Vagina (tissue), 2 donors: Measurements from ENCODE around the gene RANBP10.

Experiments
- POLR2A ChIP-seq, 2 donors: fragments of 450-650 bp; IDR thresholded peaks; one replicate each; pipeline ENCODE4 v1.6.1; 2017; ENCODE audit warnings: antibody characterized with exemption in 2 of 2, mild to moderate bottlenecking in 2 of 2, moderate library complexity in 2 of 2
- POLR2AphosphoS5 ChIP-seq, 2 donors: sonication (generic); formaldehyde crosslinking; IDR thresholded peaks; one replicate each; pipeline ENCODE4 v1.9.0; 2017; ENCODE audit warnings: antibody characterized with exemption in 2 of 2, mild to moderate bottlenecking in 2 of 2, low read depth in 1 of 2; ENCODE audit not compliant: insufficient read depth in 1 of 2
- TF ChIP-seq, protein P1 (sequence below), 3 experiments: fragments of 450-650 bp in 2 of 3; fragments of 200-600 bp in 1 of 3; sonication (generic) in 1 of 3; IDR thresholded peaks; one replicate each; pipeline ENCODE4 v1.5.1; 2017 to 2019; ENCODE audit warnings: antibody characterized with exemption in 3 of 3, mild to moderate bottlenecking in 2 of 3, moderate library complexity in 2 of 3

DNA sequence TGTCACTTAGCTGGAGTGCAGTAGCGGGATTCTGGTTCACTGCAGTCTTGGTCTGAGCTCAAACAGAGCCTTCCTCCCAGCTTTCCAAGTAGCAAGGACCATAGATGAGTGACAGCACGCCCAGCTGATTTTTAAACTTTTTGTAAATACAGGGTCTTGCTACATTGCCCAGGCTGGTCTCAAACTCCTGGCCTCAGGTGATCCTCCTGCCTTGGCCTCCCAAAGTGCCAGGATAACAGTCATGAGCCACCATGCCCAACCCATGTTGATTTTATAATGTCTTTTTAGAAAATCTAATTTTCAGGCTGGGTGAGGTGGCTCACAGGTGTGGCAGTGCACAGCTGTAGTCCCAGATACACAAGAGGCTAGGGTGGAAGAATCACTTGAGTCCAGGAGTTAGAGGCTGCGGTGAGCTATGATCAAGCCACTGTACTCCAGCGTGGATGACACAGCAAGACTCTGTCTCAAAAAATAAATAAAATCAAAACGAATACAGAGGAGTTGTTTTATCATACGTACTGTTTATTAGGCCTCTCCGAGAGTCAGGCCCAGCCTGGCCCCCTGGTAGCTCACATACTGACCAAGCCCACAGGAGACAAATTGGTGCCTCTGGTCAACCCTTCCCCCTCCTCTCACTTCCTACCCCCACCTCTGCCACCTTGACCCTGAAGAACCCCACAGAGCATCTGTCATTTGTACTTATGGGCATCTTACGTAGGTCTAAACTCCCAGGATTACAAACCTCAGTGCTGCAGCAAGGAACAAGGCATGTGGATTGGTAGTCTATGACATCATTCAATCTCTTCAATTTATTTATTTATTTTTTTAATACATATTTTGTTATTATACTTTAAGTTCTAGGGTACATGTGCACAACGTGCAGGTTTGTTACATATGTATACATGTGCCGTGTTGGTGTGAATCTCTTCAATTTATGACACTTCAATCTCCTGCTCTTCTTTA is 126.1 kb downstream of the RANBP10 start:
- TF ChIP-seq, protein P1, sequence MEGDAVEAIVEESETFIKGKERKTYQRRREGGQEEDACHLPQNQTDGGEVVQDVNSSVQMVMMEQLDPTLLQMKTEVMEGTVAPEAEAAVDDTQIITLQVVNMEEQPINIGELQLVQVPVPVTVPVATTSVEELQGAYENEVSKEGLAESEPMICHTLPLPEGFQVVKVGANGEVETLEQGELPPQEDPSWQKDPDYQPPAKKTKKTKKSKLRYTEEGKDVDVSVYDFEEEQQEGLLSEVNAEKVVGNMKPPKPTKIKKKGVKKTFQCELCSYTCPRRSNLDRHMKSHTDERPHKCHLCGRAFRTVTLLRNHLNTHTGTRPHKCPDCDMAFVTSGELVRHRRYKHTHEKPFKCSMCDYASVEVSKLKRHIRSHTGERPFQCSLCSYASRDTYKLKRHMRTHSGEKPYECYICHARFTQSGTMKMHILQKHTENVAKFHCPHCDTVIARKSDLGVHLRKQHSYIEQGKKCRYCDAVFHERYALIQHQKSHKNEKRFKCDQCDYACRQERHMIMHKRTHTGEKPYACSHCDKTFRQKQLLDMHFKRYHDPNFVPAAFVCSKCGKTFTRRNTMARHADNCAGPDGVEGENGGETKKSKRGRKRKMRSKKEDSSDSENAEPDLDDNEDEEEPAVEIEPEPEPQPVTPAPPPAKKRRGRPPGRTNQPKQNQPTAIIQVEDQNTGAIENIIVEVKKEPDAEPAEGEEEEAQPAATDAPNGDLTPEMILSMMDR (IDR thresholded peaks at IDR 0.05): no peak
- TF ChIP-seq POLR2A (IDR thresholded peaks at IDR 0.05) (no peak), POLR2AphosphoS5 (IDR thresholded peaks at IDR 0.05; ENCODE audit: insufficient read depth in 1 of 2, low read depth in 1 of 2) (no peak)
